CD4-positive, CD25-positive, alpha-beta regulatory T cell (primary cell): ENCODE measurements around the gene PPP2R5E. TPM values are rescaled to one million over a fixed set of nuclear protein-coding genes. Genes with fewer than 3 reads are reported as not detected.
A peak's percentile ranks its signal among the peaks of the same experiment; 100 is the strongest.

Source experiments
- ATAC-seq, 2 donors: fragments of 150-1000 bp; cut with Tn5 transposase; one replicate each; pipeline ENCODE4 v1.10.0; 2021; ENCODE audit warnings: low read depth in 2 of 2, moderate number of reproducible peaks in 2 of 2, moderate library complexity in 1 of 2
- DNase-seq, 3 donors: peaks; one replicate each; pipeline versions ENCODE4 v3.0.0 to v3.0.0-alpha.2; 2012 to 2022; ENCODE audit warnings: mixed read lengths in 1 of 3
- H3K27ac ChIP-seq: one replicate; pipeline ENCODE4 v1.7.0; 2013; ENCODE audit warnings: mild to moderate bottlenecking, low read length; ENCODE audit not compliant: insufficient read depth, poor library complexity, severe bottlenecking
- H3K27me3 ChIP-seq: one replicate; pipeline ENCODE4 v1.7.0; 2013; ENCODE audit warnings: low read length; ENCODE audit not compliant: control insufficient read depth, insufficient read depth
- H3K36me3 ChIP-seq: one replicate; pipeline ENCODE4 v1.7.0; 2013; ENCODE audit warnings: mild to moderate bottlenecking, low read length, moderate library complexity; ENCODE audit not compliant: control insufficient read depth, insufficient read depth
- H3K4me1 ChIP-seq: 2 replicates; pipeline ENCODE4 v1.7.0; 2013; ENCODE audit warnings: mild to moderate bottlenecking, low read length; ENCODE audit not compliant: insufficient read depth, control insufficient read depth, poor library complexity, severe bottlenecking
- H3K4me3 ChIP-seq: one replicate; pipeline ENCODE4 v1.7.0; 2013; ENCODE audit warnings: low read depth, mild to moderate bottlenecking, low read length, moderate library complexity
- H3K9me3 ChIP-seq, 2 experiments: 1 replicate in 1 of 2; 2 replicates in 1 of 2; pipeline ENCODE4 v1.7.0; 2013; ENCODE audit warnings: low read length in 2 of 2, mild to moderate bottlenecking in 1 of 2, moderate library complexity in 1 of 2; ENCODE audit not compliant: control insufficient read depth in 2 of 2
- H3K27ac Mint-ChIP-seq, 3 donors: one replicate each; pipeline ENCODE4 v1.8.0; 2020 to 2022; ENCODE audit warnings: mild to moderate bottlenecking in 3 of 3, mixed read lengths in 3 of 3, moderate library complexity in 2 of 3
- H3K27me3 Mint-ChIP-seq: one replicate; pipeline ENCODE4 v1.8.0; 2022; ENCODE audit warnings: mild to moderate bottlenecking, mixed read lengths
- H3K36me3 Mint-ChIP-seq: one replicate; pipeline ENCODE4 v1.8.0; 2020; ENCODE audit warnings: mixed read lengths
- H3K4me1 Mint-ChIP-seq, 4 donors: one replicate each; pipeline ENCODE4 v1.8.0; 2020 to 2022; ENCODE audit warnings: mixed read lengths in 4 of 4, mild to moderate bottlenecking in 1 of 4
- H3K4me3 Mint-ChIP-seq, 4 donors: one replicate each; pipeline ENCODE4 v1.8.0; 2020 to 2022; ENCODE audit warnings: mild to moderate bottlenecking in 4 of 4, mixed read lengths in 4 of 4, moderate library complexity in 3 of 4
- H3K9me3 Mint-ChIP-seq, 7 donors: one replicate each; pipeline ENCODE4 v1.8.0; 2020 to 2022; ENCODE audit warnings: mixed read lengths in 7 of 7, mild to moderate bottlenecking in 3 of 7, moderate library complexity in 2 of 7
- polyA plus RNA-seq, 4 donors: library from polyadenylated mRNA; unstranded; fragments of 300-500 nt; fragmentation: Illumina TruSeq; gene quantifications; one replicate each; pipeline ENCODE4 v1.2.3, GENCODE V29; 2021
- total RNA-seq: library from RNA; stranded (reverse); gene quantifications from one replicate; pipeline ENCODE4 v1.2.3, GENCODE V29; 2022

The PPP2R5E gene
- total and polyA plus RNA-seq, 5 donors from 2014 or later = 31.2 to 50.3 (median 35.2) TPM

- Mint-ChIP-seq H3K9me3 (peaks cover 0 to 2% (median 0%) of the 10 kb centered on the region in 7 donors), H3K4me1 (peaks cover 32 to 61% (median 48%) of the 10 kb centered on the region in 4 donors), H3K36me3 (peaks cover 3% of the 10 kb centered on the region), H3K27me3 (no peaks in the 10 kb centered on the region), H3K27ac (no peak overlapping the region), H3K4me3 (peak overlapping the region in 2 of 4 donors; percentile 0 to 38)
- H3K27me3 ChIP-seq = no peaks in the 10 kb centered on the region
- peak in 1 of 3 donors; percentile 67 for DNase-seq
- peak overlapping the region; percentile 34 for H3K4me3 ChIP-seq
- peaks cover 2% of the 10 kb centered on the region for H3K36me3 ChIP-seq
- H3K9me3 ChIP-seq = no peaks in the 10 kb centered on the region
- peaks cover 31% of the 10 kb centered on the region for H3K4me1 ChIP-seq
- peak; percentile 88 to 91 for ATAC-seq
- peak overlapping the region; percentile 35 for H3K27ac ChIP-seq
These were observed 72.0 kb downstream of the PPP2R5E start for GRCh38 chr14:63470962-63471793.

- peaks cover 10% of the 10 kb centered on the region for H3K36me3 Mint-ChIP-seq
- H3K4me3 Mint-ChIP-seq = peak overlapping the region in 1 of 4 donors; percentile 16
- no peak overlapping the region for H3K27ac ChIP-seq
- H3K27me3 ChIP-seq = no peaks in the 10 kb centered on the region
- DNase-seq (peak in 1 of 3 donors; percentile 40), ATAC-seq (peak in 1 of 2 donors; percentile 33)
- H3K9me3 ChIP-seq = no peaks in the 10 kb centered on the region
- peaks cover 29% of the 10 kb centered on the region for H3K4me1 ChIP-seq
- H3K27ac Mint-ChIP-seq = peak overlapping the region in 2 of 3 donors; percentile 0 to 11
- H3K4me3 ChIP-seq = no peak overlapping the region
- no peaks in the 10 kb centered on the region for H3K36me3 ChIP-seq
- peaks cover 26 to 54% (median 44%) of the 10 kb centered on the region in 4 donors for H3K4me1 Mint-ChIP-seq
- H3K9me3 Mint-ChIP-seq = peaks cover 0 to 2% (median 0%) of the 10 kb centered on the region in 7 donors
- H3K27me3 Mint-ChIP-seq = no peaks in the 10 kb centered on the region
These were observed 74.9 kb downstream of the PPP2R5E start for GRCh38 chr14:63468294-63468693.

- Mint-ChIP-seq H3K4me3 (no peak overlapping the region), H3K4me1 (peaks cover 26 to 54% (median 44%) of the 10 kb centered on the region in 4 donors), H3K36me3 (peaks cover 10% of the 10 kb centered on the region), H3K27me3 (no peaks in the 10 kb centered on the region), H3K27ac (peak overlapping the region in 2 of 3 donors; percentile 11 to 49), H3K9me3 (peaks cover 0 to 2% (median 0%) of the 10 kb centered on the region in 7 donors)
- Histone ChIP-seq H3K9me3 (no peaks in the 10 kb centered on the region), H3K27me3 (no peaks in the 10 kb centered on the region), H3K27ac (no peak overlapping the region), H3K4me3 (no peak overlapping the region), H3K4me1 (peaks cover 29% of the 10 kb centered on the region), H3K36me3 (no peaks in the 10 kb centered on the region)
- ATAC-seq (no peak), DNase-seq (no peak)
These were observed 75.6 kb downstream of the PPP2R5E start for GRCh38 chr14:63467440-63468072.

- H3K9me3 Mint-ChIP-seq = no peaks in the 10 kb centered on the region
- peaks cover 24 to 45% (median 36%) of the 10 kb centered on the region in 4 donors for H3K4me1 Mint-ChIP-seq
- no peaks in the 10 kb centered on the region for H3K27me3 Mint-ChIP-seq
- no peak for ATAC-seq
- no peak for DNase-seq
- no peak overlapping the region for H3K4me3 ChIP-seq
- no peaks in the 10 kb centered on the region for H3K36me3 ChIP-seq
- no peak overlapping the region for H3K4me3 Mint-ChIP-seq
- peaks cover 16% of the 10 kb centered on the region for H3K36me3 Mint-ChIP-seq
- no peaks in the 10 kb centered on the region for H3K9me3 ChIP-seq
- no peak overlapping the region for H3K27ac Mint-ChIP-seq
- no peaks in the 10 kb centered on the region for H3K27me3 ChIP-seq
- no peak overlapping the region for H3K27ac ChIP-seq
- H3K4me1 ChIP-seq = peaks cover 16% of the 10 kb centered on the region
These were observed 77.8 kb downstream of the PPP2R5E start for GRCh38 chr14:63465347-63465746.

DNA sequence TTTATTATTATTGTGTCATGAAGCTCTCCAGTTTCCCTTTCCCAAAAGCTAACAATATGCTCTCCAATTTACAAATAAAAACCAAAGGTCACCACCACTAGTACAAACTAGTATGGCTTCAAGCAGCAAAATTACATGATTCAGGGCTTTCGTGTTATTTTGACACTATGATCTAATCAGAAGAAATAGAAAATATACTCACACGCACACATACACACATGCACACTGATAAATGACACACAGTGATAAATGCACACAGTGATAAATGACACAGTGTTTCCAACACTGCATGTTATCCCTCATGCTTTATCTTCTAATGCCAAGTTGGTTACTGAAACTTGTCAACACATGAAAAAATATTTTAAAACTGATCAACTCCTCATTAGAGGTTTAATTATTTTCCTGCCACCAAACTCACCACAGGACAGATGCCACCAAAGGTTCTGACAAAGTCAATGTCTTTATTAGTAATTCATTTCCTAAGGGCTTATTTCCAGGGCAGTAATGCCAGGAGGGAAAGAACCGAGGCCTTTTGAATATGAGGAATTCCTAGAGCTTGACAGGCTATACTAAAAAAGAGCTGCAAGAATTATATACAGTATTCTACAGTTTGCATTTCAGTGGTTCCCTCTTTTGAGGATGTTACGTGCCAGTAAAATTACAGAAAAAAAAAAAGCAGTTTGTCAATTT, 82.4 kb downstream of the PPP2R5E start:
- Histone ChIP-seq H3K27me3 (no peaks in the 10 kb centered on the region), H3K4me3 (no peak overlapping the region), H3K36me3 (no peaks in the 10 kb centered on the region), H3K9me3 (no peaks in the 10 kb centered on the region), H3K27ac (no peak overlapping the region), H3K4me1 (no peaks in the 10 kb centered on the region)
- Mint-ChIP-seq H3K27me3 (no peaks in the 10 kb centered on the region), H3K36me3 (peaks cover 13% of the 10 kb centered on the region), H3K4me1 (peaks cover 10 to 27% (median 25%) of the 10 kb centered on the region in 4 donors), H3K4me3 (no peak overlapping the region), H3K9me3 (no peaks in the 10 kb centered on the region), H3K27ac (no peak overlapping the region)
- ATAC-seq = no peak
- DNase-seq = no peak

DNA sequence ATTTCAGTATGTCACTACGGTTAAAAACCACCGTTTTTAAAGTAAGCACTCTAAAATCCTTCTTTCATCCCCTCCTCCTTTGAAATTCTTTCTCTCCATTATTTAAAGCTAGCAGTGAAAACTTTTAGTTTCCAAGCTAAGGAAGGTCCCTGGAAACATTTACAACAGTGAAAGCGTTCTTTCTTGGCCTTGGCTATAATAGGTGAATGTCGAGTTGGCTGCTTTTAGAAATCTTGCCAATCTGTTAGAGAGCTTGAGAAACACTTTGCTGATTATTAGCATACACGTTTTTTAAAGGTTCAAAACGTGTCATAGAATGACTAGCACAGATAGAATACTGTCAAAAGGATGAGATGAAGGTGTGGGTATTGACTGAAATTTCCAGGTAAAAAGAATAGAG, 83.4 kb downstream of the PPP2R5E start:
- H3K9me3 ChIP-seq = no peaks in the 10 kb centered on the region
- peaks cover 10 to 35% (median 31%) of the 10 kb centered on the region in 4 donors for H3K4me1 Mint-ChIP-seq
- no peak overlapping the region for H3K27ac ChIP-seq
- DNase-seq = no peak
- H3K4me3 ChIP-seq = no peak overlapping the region
- no peaks in the 10 kb centered on the region for H3K4me1 ChIP-seq
- H3K36me3 Mint-ChIP-seq = peaks cover 13% of the 10 kb centered on the region
- no peaks in the 10 kb centered on the region for H3K27me3 Mint-ChIP-seq
- no peak overlapping the region for H3K27ac Mint-ChIP-seq
- H3K9me3 Mint-ChIP-seq = no peaks in the 10 kb centered on the region
- no peak for ATAC-seq
- no peaks in the 10 kb centered on the region for H3K27me3 ChIP-seq
- no peaks in the 10 kb centered on the region for H3K36me3 ChIP-seq
- no peak overlapping the region for H3K4me3 Mint-ChIP-seq

GRCh38 chr14:63457498-63457897, 85.7 kb downstream of the PPP2R5E start:
- no peaks in the 10 kb centered on the region for H3K4me1 ChIP-seq
- peaks cover 19% of the 10 kb centered on the region for H3K36me3 Mint-ChIP-seq
- peak overlapping the region in 1 of 3 donors; percentile 11 for H3K27ac Mint-ChIP-seq
- no peak for ATAC-seq
- no peaks in the 10 kb centered on the region for H3K27me3 ChIP-seq
- no peaks in the 10 kb centered on the region for H3K27me3 Mint-ChIP-seq
- H3K9me3 ChIP-seq = no peaks in the 10 kb centered on the region
- no peak overlapping the region for H3K27ac ChIP-seq
- H3K9me3 Mint-ChIP-seq = no peaks in the 10 kb centered on the region
- peaks cover 9% of the 10 kb centered on the region for H3K36me3 ChIP-seq
- peaks cover 15 to 40% (median 32%) of the 10 kb centered on the region in 4 donors for H3K4me1 Mint-ChIP-seq
- no peak for DNase-seq
- no peak overlapping the region for H3K4me3 Mint-ChIP-seq
- no peak overlapping the region for H3K4me3 ChIP-seq
